GM23248 (cell line): ENCODE measurements around the gene PGBD1. TPM values are rescaled to one million over a fixed set of nuclear protein-coding genes. Genes with fewer than 3 reads are reported as not detected.

Source experiments
- DNase-seq: peaks from one replicate; pipeline ENCODE4 v3.0.0-alpha.2; 2015
- H2AFZ ChIP-seq: fragments of 200-600 bp; sonication (generic); 2 replicates; pipeline ENCODE4 v1.6.1; 2016; ENCODE audit warnings: antibody characterized with exemption
- H3F3A ChIP-seq: fragments of 200-600 bp; sonication (generic); 2 replicates; pipeline ENCODE4 v1.6.1; 2016; ENCODE audit warnings: mild to moderate bottlenecking, antibody characterized with exemption, mixed run types; ENCODE audit not compliant: insufficient read depth
- H3K27ac ChIP-seq: fragments of 200-600 bp; sonication (generic); 2 replicates; pipeline ENCODE4 v1.5.1; 2016; ENCODE audit warnings: mild to moderate bottlenecking
- H3K27me3 ChIP-seq: fragments of 200-600 bp; sonication (generic); replicated peaks from 2 replicates; pipeline ENCODE4 v1.6.1; 2016; ENCODE audit warnings: mild to moderate bottlenecking; ENCODE audit not compliant: insufficient read depth
- H3K36me3 ChIP-seq: fragments of 200-600 bp; sonication (generic); 2 replicates; pipeline ENCODE4 v1.6.1; 2016; ENCODE audit warnings: low read depth, mild to moderate bottlenecking
- H3K4me1 ChIP-seq: fragments of 200-600 bp; sonication (generic); 2 replicates; pipeline ENCODE4 v1.6.1; 2016; ENCODE audit warnings: mild to moderate bottlenecking; ENCODE audit not compliant: insufficient read depth
- H3K4me2 ChIP-seq: fragments of 200-600 bp; sonication (generic); one replicate; pipeline ENCODE4 v1.6.1; 2016; ENCODE audit warnings: mild to moderate bottlenecking; ENCODE audit not compliant: unreplicated experiment
- H3K4me3 ChIP-seq: fragments of 200-600 bp; sonication (generic); 2 replicates; pipeline ENCODE4 v1.5.1; 2016; ENCODE audit warnings: mild to moderate bottlenecking
- H3K79me2 ChIP-seq: fragments of 200-600 bp; sonication (generic); 2 replicates; pipeline ENCODE4 v1.6.1; 2016; ENCODE audit warnings: mild to moderate bottlenecking; ENCODE audit not compliant: insufficient read depth
- H3K9ac ChIP-seq: fragments of 200-600 bp; sonication (generic); 2 replicates; pipeline ENCODE4 v1.6.1; 2016; ENCODE audit warnings: mild to moderate bottlenecking
- H3K9me2 ChIP-seq: fragments of 200-600 bp; sonication (generic); 2 replicates; pipeline ENCODE4 v1.6.1; 2016; ENCODE audit warnings: mixed run types, mild to moderate bottlenecking, moderate library complexity; ENCODE audit not compliant: insufficient read depth
- H3K9me3 ChIP-seq: fragments of 200-600 bp; sonication (generic); one replicate; pipeline ENCODE4 v1.6.1; 2017; ENCODE audit warnings: low read depth
- H4K20me1 ChIP-seq: fragments of 200-600 bp; sonication (generic); 2 replicates; pipeline ENCODE4 v1.6.0; 2016; ENCODE audit not compliant: insufficient read depth
- EZH2 ChIP-seq: fragments of 200-600 bp; sonication (generic); IDR thresholded peaks from 2 replicates; pipeline ENCODE4 v1.6.1; 2018; ENCODE audit warnings: antibody characterized with exemption, mild to moderate bottlenecking; ENCODE audit not compliant: insufficient read depth, poor library complexity, severe bottlenecking
- EZH2phosphoT487 ChIP-seq: fragments of 200-600 bp; sonication (generic); IDR thresholded peaks from 2 replicates; pipeline ENCODE4 v1.6.1; 2018; ENCODE audit warnings: antibody characterized with exemption, moderate library complexity, mild to moderate bottlenecking, low read depth; ENCODE audit not compliant: insufficient read depth
- WGBS, 2 experiments: methylation state at CpG; one replicate each; pipeline ENCODE4 v1.1.6; 2015 to 2017; ENCODE audit warnings: low lambda C conversion rate in 2 of 2, low coverage in 1 of 2; ENCODE audit errors: missing lambda C conversion rate in 2 of 2; 5-methylcytosine and 5-hydroxymethylcytosine counted together
- in situ Hi-C: fragments of 300-500 bp; cut with MboI; formaldehyde crosslinking; loops from 2 replicates; pipeline ENCODE4 v1.15.0; 2020
- polyA plus RNA-seq: library from polyadenylated mRNA; unstranded; fragments of >200 nt; fragmentation: Nextera tagmentation; extraction: Ambion mirVana; gene quantifications from 2 replicates; pipeline ENCODE4 v1.2.1, GENCODE V29; 2016
- total RNA-seq: library from RNA; depleted of rRNA; stranded (reverse); fragments of >200 nt; shearing (Covaris generic); gene quantifications from 2 replicates; pipeline ENCODE4 v1.2.3, GENCODE V29; 2014

The PGBD1 gene
- total and polyA plus RNA-seq, 2 experiments from 2014 or later: 5.0 to 6.7 TPM

GRCh38 chr6:28345201-28345600 lies 63.8 kb downstream of the PGBD1 start:
- no peak overlapping the region for H3K4me3 ChIP-seq
- no peaks in the 10 kb centered on the region for H3F3A ChIP-seq
- 29 to 39% methylated on average over 1 of the region's 1 CpG for WGBS, 2 experiments
- H3K9me2 ChIP-seq: no peaks in the 10 kb centered on the region
- DNase-seq: no peak
- 0 out of 2 replicates have a peak, but pooled peaks cover 3% of the 10 kb centered on the region for H3K4me1 ChIP-seq
- H4K20me1 ChIP-seq: no peaks in the 10 kb centered on the region
- H2AFZ ChIP-seq: no peak overlapping the region
- no peaks in the 10 kb centered on the region for H3K9me3 ChIP-seq
- no peak overlapping the region for H3K27ac ChIP-seq
- H3K36me3 ChIP-seq: no peaks in the 10 kb centered on the region
- H3K79me2 ChIP-seq: peaks cover 11% of the 10 kb centered on the region
- no peak overlapping the region for H3K4me2 ChIP-seq
- H3K27me3 ChIP-seq: 0 out of 2 replicates have a peak, but pooled peaks cover 6% of the 10 kb centered on the region
- in situ Hi-C loops: no loop called here
- no peak overlapping the region for H3K9ac ChIP-seq
- no peak for TF ChIP-seq EZH2phosphoT487
- TF ChIP-seq EZH2: no peak

GRCh38 chr6:28347119-28347518 lies 65.7 kb downstream of the PGBD1 start:
- Histone ChIP-seq H3K4me3 (no peak overlapping the region), H2AFZ (no peak overlapping the region), H3K9ac (no peak overlapping the region), H3K9me2 (no peaks in the 10 kb centered on the region), H3F3A (no peaks in the 10 kb centered on the region; the same call in 1 of the 2 replicates), H3K36me3 (no peaks in the 10 kb centered on the region), H3K4me1 (peaks cover 3% of the 10 kb centered on the region; the same call in 1 of the 2 replicates), H3K4me2 (no peak overlapping the region), H3K27ac (no peak overlapping the region), H3K9me3 (no peaks in the 10 kb centered on the region), H4K20me1 (no peaks in the 10 kb centered on the region), H3K79me2 (peaks cover 30% of the 10 kb centered on the region), H3K27me3 (0 out of 2 replicates have a peak, but pooled peaks cover 6% of the 10 kb centered on the region)
- in situ Hi-C loops: no loop called here
- 23 to 33% methylated on average over 2 of the region's 2 CpGs for WGBS, 2 experiments
- no peak for DNase-seq
- TF ChIP-seq EZH2: no peak
- TF ChIP-seq EZH2phosphoT487: no peak

- H3K79me2 ChIP-seq: peaks cover 44% of the 10 kb centered on the region
- H3K27me3 ChIP-seq: 0 out of 2 replicates have a peak, but pooled peaks cover 6% of the 10 kb centered on the region
- H3K4me3 ChIP-seq: peak overlapping the region; percentile 92
- H3F3A ChIP-seq: no peaks in the 10 kb centered on the region; the same call in 1 of the 2 replicates
- WGBS, 2 experiments: 1 to 4% methylated on average over 9 of the region's 9 CpGs
- in situ Hi-C loops: no loop called here
- DNase-seq: no peak
- H3K4me1 ChIP-seq: peaks cover 3% of the 10 kb centered on the region; the same call in 1 of the 2 replicates
- no peak overlapping the region for H3K27ac ChIP-seq
- peak overlapping the region; percentile 97 for H3K4me2 ChIP-seq
- H3K9me2 ChIP-seq: no peaks in the 10 kb centered on the region
- H4K20me1 ChIP-seq: no peaks in the 10 kb centered on the region
- TF ChIP-seq EZH2phosphoT487 (no peak), EZH2 (no peak)
- H3K9ac ChIP-seq: peak overlapping the region; percentile 79
- H3K36me3 ChIP-seq: no peaks in the 10 kb centered on the region
- no peaks in the 10 kb centered on the region for H3K9me3 ChIP-seq
- H2AFZ ChIP-seq: peak overlapping the region; percentile 100
Measured at GRCh38 chr6:28349344-28349891, 68.0 kb downstream of the PGBD1 start.

GRCh38 chr6:28349892-28350737 lies 68.7 kb downstream of the PGBD1 start, which contains the start of gene ZKSCAN3:
TSS of gene ZKSCAN3 (plus strand) at chr6:28349947. CDS start at chr6:28359587, 9,640 bp downstream.
- peak; percentile 90 for DNase-seq
- Histone ChIP-seq H3K4me3 (peak within 1 kb of the TSS; percentile 92), H3K9me2 (no peaks in the 10 kb centered on the region), H4K20me1 (no peaks in the 10 kb centered on the region), H3K4me1 (peaks cover 3% of the 10 kb centered on the region; the same call in 1 of the 2 replicates), H3K27ac (peak within 1 kb of the TSS; percentile 18; the same call in 1 of the 2 replicates), H3K4me2 (peak within 1 kb of the TSS; percentile 97), H3K9ac (peak within 1 kb of the TSS; percentile 79), H3F3A (no peaks in the 10 kb centered on the region; the same call in none of the 2 replicates), H2AFZ (peak within 1 kb of the TSS; percentile 100), H3K27me3 (0 out of 2 replicates have a peak, but pooled peaks cover 6% of the 10 kb centered on the region), H3K9me3 (no peaks in the 10 kb centered on the region), H3K79me2 (peaks cover 44% of the 10 kb centered on the region), H3K36me3 (no peaks in the 10 kb centered on the region)
- 1% methylated on average over 30 of the region's 30 CpGs for WGBS, 2 experiments
- in situ Hi-C loops: loop anchor here (25.0 kb wide), 1 partner anchor 1163 kb away; no protein-coding TSS in a partner anchor
- TF ChIP-seq EZH2phosphoT487 (no peak), EZH2 (no peak)
